Psoas muscle (tissue), 8 donors: ENCODE data around the gene OTUB2. TPM values are rescaled to one million over a fixed set of nuclear protein-coding genes. Genes with fewer than 3 reads are reported as not detected.

Source experiments
- ATAC-seq, 4 donors: fragments of 200-7000 bp; cut with Tn5 transposase; one replicate each; pipeline ENCODE4 v1.9.1; 2020; ENCODE audit warnings: moderate library complexity in 3 of 4, mild to moderate bottlenecking in 2 of 4
- DNase-seq, 2 donors: peaks; one replicate each; pipeline ENCODE4 v3.0.0-alpha.2; 2020
- H3K27ac ChIP-seq: fragments of 200-600 bp; one replicate; pipeline ENCODE4 v1.8.0; 2022
- H3K27me3 ChIP-seq, 3 donors: fragments of 200-600 bp in 1 of 3; one replicate each; pipeline versions ENCODE4 v1.6.1 to v1.8.0; 2013 to 2022; ENCODE audit warnings: low read length in 2 of 3, mild to moderate bottlenecking in 2 of 3, moderate library complexity in 1 of 3; ENCODE audit not compliant: insufficient read depth in 3 of 3
- H3K36me3 ChIP-seq, 2 donors: fragments of 200-600 bp in 1 of 2; one replicate each; pipeline versions ENCODE4 v1.6.1 to v1.8.0; 2013 to 2022; ENCODE audit warnings: low read depth in 1 of 2, mild to moderate bottlenecking in 1 of 2, moderate library complexity in 1 of 2; ENCODE audit not compliant: insufficient read depth in 1 of 2
- H3K4me1 ChIP-seq: fragments of 200-600 bp; one replicate; pipeline ENCODE4 v1.8.0; 2022
- H3K4me3 ChIP-seq: fragments of 200-600 bp; one replicate; pipeline ENCODE4 v1.8.0; 2022; ENCODE audit warnings: mild to moderate bottlenecking
- H3K9me3 ChIP-seq: fragments of 200-600 bp; one replicate; pipeline ENCODE4 v1.8.0; 2022
- CTCF ChIP-seq: fragments of 200-600 bp; IDR thresholded peaks from one replicate; pipeline ENCODE4 v1.8.0; 2022; ENCODE audit warnings: antibody characterized with exemption
- WGBS, 3 donors: extraction: QIAGEN DNeasy Blood & Tissue Kit; methylation state at CpG; one replicate each; pipeline versions ENCODE4 v1.1.6 to v1.1.7; 2013; 5-methylcytosine and 5-hydroxymethylcytosine counted together
- intact Hi-C, 2 donors: fragments of 100-400 bp; cut with DNase I; formaldehyde crosslinking; loops; one replicate each; pipeline versions ENCODE4 v1.11.0 to v1.14.2; 2022
- polyA plus RNA-seq, 3 donors: library from polyadenylated mRNA; stranded (reverse); fragments of 200-250 nt; gene quantifications; one replicate each; pipeline ENCODE4 v1.2.3, GENCODE V29; 2013
- total RNA-seq, 4 donors: library from RNA; stranded (reverse); fragmentation: NEBNext Ultra II Directional in 2 of 4; extraction: Animal tissue kit (Norgen Biotek cat#: 25700) in 2 of 4; gene quantifications; one replicate each; pipeline versions ENCODE4 v1.2.1 to v1.2.4, GENCODE V29; 2021 to 2023
- donor health status: healthy with polysubstance abuse.
- donor health status: DM: no; HTN: no; CAD: no; lungs with moderate emphysema.
- donor health status: Bipolar disorder and iron deficiency.
- donor health status: healthy.
- donor health status: DM: yes; HTN: yes; CAD: no.
- donor health status: DM: no; HTN: no; CAD: no.
- donor health status: DM: no; HTN: no; CAD: no.
- donor health status: DM: yes; HTN: yes; CAD: no.

The OTUB2 gene
- total and polyA plus RNA-seq, 7 donors, result 0.04 to 0.96 (median 0.09) TPM

DNA sequence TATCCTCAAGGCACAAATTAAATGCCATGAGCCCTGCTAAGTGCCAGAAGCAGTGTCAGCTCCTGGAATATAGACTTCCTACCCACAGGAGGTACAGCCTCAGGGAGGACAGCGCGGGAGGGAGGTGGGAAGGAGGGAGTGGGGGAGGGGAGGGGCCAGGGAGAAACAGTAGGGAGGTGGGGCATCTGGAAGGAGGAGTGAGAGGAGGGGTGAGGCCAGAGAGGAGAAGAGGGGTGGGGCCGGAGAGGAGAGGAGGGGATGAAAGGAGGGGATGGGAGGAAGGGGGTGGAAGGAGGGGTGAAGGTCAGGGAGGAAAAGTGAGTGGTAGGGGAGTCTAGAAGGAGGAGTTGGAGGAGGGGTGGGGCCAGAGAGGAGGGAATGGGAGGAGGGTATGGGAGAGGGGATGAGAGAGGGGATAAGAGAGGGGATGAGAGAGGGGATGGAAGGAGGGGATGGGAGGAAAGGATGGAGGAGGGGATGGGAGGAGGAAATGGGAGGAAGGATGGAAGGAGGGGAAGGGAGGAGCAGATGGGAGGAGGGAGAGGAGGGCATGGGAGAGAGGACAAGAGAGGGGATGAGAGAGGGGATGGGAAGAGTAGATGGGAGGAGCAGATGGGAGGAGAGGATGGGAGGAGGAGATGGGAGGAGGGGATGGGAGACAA, 38.2 kb upstream of the OTUB2 start:
- DNase-seq (peak in 1 of 2 donors; percentile 49), ATAC-seq (peak in 1 of 4 donors; percentile 7)
- no peaks in the 10 kb centered on the region for H3K36me3 ChIP-seq
- H3K27me3 ChIP-seq, result no peaks in the 10 kb centered on the region
- intact Hi-C loops, result no loop called here
- H3K4me3 ChIP-seq, result peak overlapping the region; percentile 63
- TF ChIP-seq CTCF, result no peak
- peaks cover 32% of the 10 kb centered on the region for H3K4me1 ChIP-seq
- peak overlapping the region; percentile 98 for H3K27ac ChIP-seq
- H3K9me3 ChIP-seq, result no peaks in the 10 kb centered on the region
- 38 to 69% (median 39%) methylated on average over 3 of the region's 3 CpGs for WGBS, 3 donors

DNA sequence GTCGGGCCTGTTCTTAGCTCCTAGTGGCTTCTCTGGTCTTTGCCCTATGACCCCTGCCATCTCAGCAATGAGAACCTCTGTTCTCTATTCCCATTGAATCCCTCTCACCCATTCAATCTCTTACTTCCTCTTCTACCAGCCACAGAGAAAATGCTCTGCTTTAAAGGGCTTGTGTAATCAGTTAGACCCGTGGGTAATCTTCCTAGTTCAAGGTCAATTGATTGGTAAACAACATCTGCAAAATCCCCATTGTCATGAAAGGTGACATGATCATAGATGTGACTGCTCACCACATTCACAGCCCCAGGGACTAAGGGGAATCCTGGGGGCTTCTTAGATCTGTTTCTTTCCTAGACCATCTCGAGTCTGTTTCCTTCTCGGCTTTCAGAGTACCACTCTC, 36.2 kb upstream of the OTUB2 start:
- DNase-seq (peak in 1 of 2 donors; percentile 15), ATAC-seq (no peak)
- intact Hi-C loops, result no loop called here
- peak overlapping the region; percentile 93 for H3K27ac ChIP-seq
- no peak overlapping the region for H3K4me3 ChIP-seq
- TF ChIP-seq CTCF, result no peak
- H3K36me3 ChIP-seq, result no peaks in the 10 kb centered on the region
- WGBS, 3 donors, result 75 to 81% (median 78%) methylated on average over 4 of the region's 4 CpGs
- H3K9me3 ChIP-seq, result no peaks in the 10 kb centered on the region
- H3K4me1 ChIP-seq, result peaks cover 27% of the 10 kb centered on the region
- no peaks in the 10 kb centered on the region for H3K27me3 ChIP-seq

GRCh38 chr14:93991212-93991611, 34.9 kb upstream of the OTUB2 start:
- Histone ChIP-seq H3K27me3 (no peaks in the 10 kb centered on the region), H3K4me3 (no peak overlapping the region), H3K36me3 (no peaks in the 10 kb centered on the region), H3K9me3 (no peaks in the 10 kb centered on the region), H3K4me1 (peaks cover 35% of the 10 kb centered on the region), H3K27ac (peak overlapping the region; percentile 93)
- no peak for TF ChIP-seq CTCF
- 84 to 92% (median 85%) methylated on average over 10 of the region's 10 CpGs for WGBS, 3 donors
- ATAC-seq, result no peak
- intact Hi-C loops, result no loop called here
- no peak for DNase-seq

DNA sequence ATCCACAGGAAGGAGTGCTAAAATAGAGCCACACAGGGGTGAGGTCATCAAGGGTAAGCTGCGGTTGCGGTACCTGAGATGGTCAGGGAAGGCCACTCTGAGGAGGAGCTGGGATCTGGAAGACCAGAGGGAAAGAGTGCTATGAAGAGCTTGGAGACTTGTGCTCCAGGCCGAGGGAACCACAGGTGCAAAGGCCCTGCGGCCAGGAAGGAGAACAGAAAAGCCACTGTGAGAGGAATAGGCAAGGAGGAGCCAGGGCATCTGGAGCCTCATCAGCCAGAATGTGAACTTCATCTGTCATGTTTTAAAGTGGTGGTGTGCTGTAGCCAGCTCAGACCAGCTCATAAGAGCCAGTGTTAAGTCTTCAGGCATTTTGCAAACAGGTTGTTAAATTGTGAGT, 34.5 kb upstream of the OTUB2 start:
- no peak overlapping the region for H3K4me3 ChIP-seq
- peak overlapping the region; percentile 93 for H3K27ac ChIP-seq
- no peaks in the 10 kb centered on the region for H3K9me3 ChIP-seq
- H3K4me1 ChIP-seq, result peaks cover 38% of the 10 kb centered on the region
- no peaks in the 10 kb centered on the region for H3K27me3 ChIP-seq
- intact Hi-C loops, result no loop called here
- ATAC-seq, result no peak
- TF ChIP-seq CTCF, result no peak
- no peaks in the 10 kb centered on the region for H3K36me3 ChIP-seq
- peak in 1 of 2 donors; percentile 41 for DNase-seq
- WGBS, 3 donors, result 80 to 89% (median 85%) methylated on average over 4 of the region's 4 CpGs

GRCh38 chr14:93993382-93993781, 32.8 kb upstream of the OTUB2 start:
- Histone ChIP-seq H3K36me3 (no peaks in the 10 kb centered on the region), H3K9me3 (no peaks in the 10 kb centered on the region), H3K27me3 (no peaks in the 10 kb centered on the region), H3K27ac (peak overlapping the region; percentile 93), H3K4me3 (no peak overlapping the region), H3K4me1 (peaks cover 52% of the 10 kb centered on the region)
- TF ChIP-seq CTCF, result no peak
- intact Hi-C loops, result no loop called here
- no peak for ATAC-seq
- DNase-seq, result peak in 1 of 2 donors; percentile 44
- WGBS, 3 donors, result 83 to 90% (median 85%) methylated on average over 6 of the region's 6 CpGs
